ENCODE data around the gene HOXC9.

Gene HOXC9

GRCh38 chr12:53963434-53964314 lies 36.3 kb upstream of the HOXC9 start:
- no peak overlapping the region for H3K4me3 ChIP-seq (ENCODE audit: control insufficient read depth, low read depth, low read length)
- no peak for TF ChIP-seq CTCF (conservative IDR thresholded peaks at IDR 0.05; ENCODE audit: control insufficient read depth, insufficient read depth, low read depth, low read length)
- DNase-seq (ENCODE audit: low read depth) = no peak

- no peak overlapping the region for H3K4me3 ChIP-seq (ENCODE audit: control insufficient read depth, low read depth, low read length)
- no peak for TF ChIP-seq CTCF (conservative IDR thresholded peaks at IDR 0.05; ENCODE audit: control insufficient read depth, insufficient read depth, low read depth, low read length)
- DNase-seq (ENCODE audit: low read depth) = no peak
Observed at GRCh38 chr12:53964315-53964713, 35.6 kb upstream of the HOXC9 start.

- no peak overlapping the region for H3K4me3 ChIP-seq (ENCODE audit: control insufficient read depth, low read depth, low read length)
- no peak for TF ChIP-seq CTCF (conservative IDR thresholded peaks at IDR 0.05; ENCODE audit: control insufficient read depth, insufficient read depth, low read depth, low read length)
- DNase-seq (ENCODE audit: low read depth) = no peak
Observed at GRCh38 chr12:53965281-53966084, 34.5 kb upstream of the HOXC9 start.

GRCh38 chr12:53966085-53966384 lies 33.9 kb upstream of the HOXC9 start:
- DNase-seq (ENCODE audit: low read depth) = no peak
- no peak overlapping the region for H3K4me3 ChIP-seq (ENCODE audit: control insufficient read depth, low read depth, low read length)
- no peak for TF ChIP-seq CTCF (conservative IDR thresholded peaks at IDR 0.05; ENCODE audit: control insufficient read depth, insufficient read depth, low read depth, low read length)

GRCh38 chr12:53966385-53967133 lies 33.4 kb upstream of the HOXC9 start:
- TF ChIP-seq CTCF (conservative IDR thresholded peaks at IDR 0.05; ENCODE audit: control insufficient read depth, insufficient read depth, low read depth, low read length) = no peak
- no peak for DNase-seq (ENCODE audit: low read depth)
- no peak overlapping the region for H3K4me3 ChIP-seq (ENCODE audit: control insufficient read depth, low read depth, low read length)

GRCh38 chr12:53967421-53967925 lies 32.5 kb upstream of the HOXC9 start:
- no peak overlapping the region for H3K4me3 ChIP-seq (ENCODE audit: control insufficient read depth, low read depth, low read length)
- DNase-seq (ENCODE audit: low read depth) = no peak
- no peak for TF ChIP-seq CTCF (conservative IDR thresholded peaks at IDR 0.05; ENCODE audit: control insufficient read depth, insufficient read depth, low read depth, low read length)

Measured in fibroblast of mammary gland (primary cell).